Fibroblast of lung (primary cell): ENCODE results near the gene BTBD9. TPM values are rescaled to one million over a fixed set of nuclear protein-coding genes. Genes with fewer than 3 reads are reported as not detected.

Experiments
- DNase-seq, 2 donors: peaks; one replicate each; pipeline versions ENCODE4 v3.0.0 to v3.0.0-alpha.2; 2010; ENCODE audit warnings: low read depth in 2 of 2
- H2AFZ ChIP-seq: 2 replicates; pipeline ENCODE4 v1.5.1; 2012; ENCODE audit warnings: low read length, control low read depth, inconsistent platforms
- H3K27ac ChIP-seq: 2 replicates; pipeline ENCODE4 v1.5.1; 2011; ENCODE audit warnings: low read length, control low read depth; ENCODE audit not compliant: insufficient read depth
- H3K27me3 ChIP-seq: 2 replicates; pipeline ENCODE4 v1.5.1; 2011; ENCODE audit warnings: mild to moderate bottlenecking, low read length; ENCODE audit not compliant: control insufficient read depth, insufficient read depth
- H3K36me3 ChIP-seq: 2 replicates; pipeline ENCODE4 v1.5.1; 2011; ENCODE audit warnings: low read length; ENCODE audit not compliant: control insufficient read depth, insufficient read depth
- H3K4me1 ChIP-seq: 2 replicates; pipeline ENCODE4 v1.5.1; 2011; ENCODE audit warnings: low read length; ENCODE audit not compliant: control insufficient read depth, insufficient read depth; ENCODE audit errors: extremely low read depth
- H3K4me2 ChIP-seq: 2 replicates; pipeline ENCODE4 v1.5.1; 2011; ENCODE audit warnings: low read length, control low read depth; ENCODE audit not compliant: insufficient read depth; ENCODE audit errors: extremely low read depth
- H3K4me3 ChIP-seq, 4 experiments: fragments of 200-600 bp in 1 of 4; sonication (generic) in 1 of 4; replicated peaks in 1 of 4; 2 replicates each; pipeline ENCODE4 v1.5.1; 2011 to 2016; ENCODE audit warnings: low read length in 4 of 4, low read depth in 3 of 4, mild to moderate bottlenecking in 3 of 4, control low read depth in 2 of 4, inconsistent platforms in 1 of 4, mixed read lengths in 1 of 4; ENCODE audit not compliant: insufficient read depth in 1 of 4; ENCODE audit errors: control extremely low read depth in 1 of 4
- H3K79me2 ChIP-seq: 2 replicates; pipeline ENCODE4 v1.5.1; 2012; ENCODE audit warnings: mild to moderate bottlenecking, low read length, inconsistent platforms; ENCODE audit not compliant: control insufficient read depth, insufficient read depth
- H3K9ac ChIP-seq: 2 replicates; pipeline ENCODE4 v1.5.1; 2011; ENCODE audit warnings: mild to moderate bottlenecking, low read length, control low read depth; ENCODE audit not compliant: insufficient read depth
- H3K9me3 ChIP-seq: 2 replicates; pipeline ENCODE4 v1.5.1; 2012; ENCODE audit warnings: low read depth, low read length; ENCODE audit not compliant: control insufficient read depth, insufficient read depth
- H4K20me1 ChIP-seq: 2 replicates; pipeline ENCODE4 v1.5.1; 2011; ENCODE audit warnings: low read length; ENCODE audit not compliant: control insufficient read depth, insufficient read depth; ENCODE audit errors: extremely low read depth
- CTCF ChIP-seq, 2 donors: IDR thresholded peaks in 1 of 2; conservative IDR thresholded peaks in 1 of 2; 1 replicate in 1 of 2; 2 replicates in 1 of 2; pipeline ENCODE4 v1.5.1; 2011 to 2012; ENCODE audit warnings: low read length in 2 of 2, control low read depth in 1 of 2, inconsistent platforms in 1 of 2, low read depth in 1 of 2, mild to moderate bottlenecking in 1 of 2
- EZH2 ChIP-seq: IDR thresholded peaks from 2 replicates; pipeline ENCODE4 v1.5.1; 2012; ENCODE audit warnings: low read length, control low read depth, mild to moderate bottlenecking; ENCODE audit errors: missing control alignments
- polyA plus RNA-seq, 2 donors: library from polyadenylated mRNA; depleted of rRNA in 1 of 2; stranded (reverse) in 1 of 2; unstranded in 1 of 2; fragments of >200 nt; gene quantifications; 2 replicates each; pipeline ENCODE4 v1.2.1, GENCODE V29; 2011 to 2012; ENCODE audit warnings: missing spikeins in 1 of 2
- total RNA-seq: library from RNA; depleted of rRNA; stranded (reverse); fragments of >200 nt; gene quantifications from 2 replicates; pipeline ENCODE4 v1.2.1, GENCODE V29; 2014

BTBD9 gene
- total and polyA plus RNA-seq, 2 donors (not counting 1 experiment from before 2014, with no cell fraction given): 7.7 to 13.4 TPM

- Histone ChIP-seq H3K27ac (no peak overlapping the region), H3K79me2 (no peaks in the 10 kb centered on the region), H3K36me3 (peaks cover 4% of the 10 kb centered on the region), H3K4me3 (no peak overlapping the region), H3K9me3 (no peaks in the 10 kb centered on the region), H3K27me3 (no peaks in the 10 kb centered on the region), H2AFZ (no peak overlapping the region), H4K20me1 (no peaks in the 10 kb centered on the region), H3K4me1 (no peaks in the 10 kb centered on the region), H3K9ac (no peak overlapping the region), H3K4me2 (no peak overlapping the region)
- no peak for DNase-seq
- TF ChIP-seq CTCF (conservative IDR thresholded peaks at IDR 0.05 in 1 of 2, IDR thresholded peaks at IDR 0.05 in 1 of 2; ENCODE audit: low read depth in 1 of 2, low read length in 2 of 2) (no peak), EZH2 (no peak)
Observed at GRCh38 chr6:38119516-38119915, 520.2 kb downstream of the BTBD9 start.

- Histone ChIP-seq H3K27me3 (no peaks in the 10 kb centered on the region), H2AFZ (no peak overlapping the region), H3K9ac (no peak overlapping the region), H3K4me3 (no peak overlapping the region), H4K20me1 (no peaks in the 10 kb centered on the region), H3K27ac (no peak overlapping the region), H3K9me3 (no peaks in the 10 kb centered on the region), H3K4me1 (no peaks in the 10 kb centered on the region), H3K36me3 (peaks cover 4% of the 10 kb centered on the region), H3K79me2 (no peaks in the 10 kb centered on the region), H3K4me2 (no peak overlapping the region)
- DNase-seq: peak in 1 of 2 donors; percentile 21
- no peak for TF ChIP-seq CTCF (conservative IDR thresholded peaks at IDR 0.05 in 1 of 2, IDR thresholded peaks at IDR 0.05 in 1 of 2; ENCODE audit: low read depth in 1 of 2, low read length in 2 of 2)
- no peak for TF ChIP-seq EZH2
Observed at GRCh38 chr6:38118791-38119365, 520.9 kb downstream of the BTBD9 start.

Other genes with a start within 250 kb of the BTBD9 start
- gene GLO1, start 63.2 kb upstream of the BTBD9 start, total RNA-seq: 108 and 126 TPM in 2 replicates
- 140 and 143 TPM in 2 replicates for gene GLO1, start 63.2 kb upstream of the BTBD9 start, polyA plus RNA-seq
- gene DNAH8, start 75.4 kb upstream of the BTBD9 start, total RNA-seq: under 0.01 TPM in 2 replicates
- gene DNAH8, start 75.4 kb upstream of the BTBD9 start, polyA plus RNA-seq: not detected in 2 replicates